Measurements from ENCODE around the gene RS1. TPM values are rescaled to one million over a fixed set of nuclear protein-coding genes. Genes with fewer than 3 reads are reported as not detected.

The RS1 gene
- total and polyA plus RNA-seq, 2 of the 4 experiments (the other 2 are of a cell fraction), result not detected

DNA sequence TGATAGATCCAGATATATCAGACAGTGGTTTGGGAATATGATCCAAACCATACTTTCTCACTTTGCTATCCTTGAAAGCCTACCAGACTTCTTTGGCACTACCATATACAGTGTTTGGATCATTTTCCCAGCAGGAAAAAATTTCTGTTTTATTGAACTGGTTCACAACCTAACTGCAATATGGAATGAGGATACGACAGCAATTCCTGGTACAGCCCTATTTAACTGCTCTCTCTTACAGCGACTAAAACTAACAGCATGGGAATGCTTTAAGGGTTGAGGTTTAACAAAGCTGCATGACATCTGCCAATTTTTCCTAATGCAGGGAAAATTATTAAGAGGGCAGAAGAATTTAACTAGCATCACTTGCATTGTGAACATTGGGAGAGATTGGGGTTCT lies 47.3 kb downstream of the RS1 start:
- Histone ChIP-seq H2BK15ac (ENCODE audit: low read depth, low read length) (no peak overlapping the region), H3K9ac (ENCODE audit: low read depth, low read length) (no peak overlapping the region), H3K23ac (ENCODE audit: low read depth, low read length) (no peak overlapping the region), H4K8ac (ENCODE audit: low read depth in 2 of 2, low read length in 2 of 2) (no peak overlapping the region), H3K4ac (ENCODE audit: low read depth, low read length) (no peak overlapping the region), H3K79me1 (ENCODE audit: low read depth in 1 of 2, low read length in 2 of 2) (no peaks in the 10 kb centered on the region), H2AK5ac (ENCODE audit: low read depth, low read length) (no peak overlapping the region), H4K5ac (ENCODE audit: low read depth, low read length) (no peak overlapping the region), H3K36me3 (ENCODE audit: control insufficient read depth, insufficient read depth, low read length) (peaks cover 10% of the 10 kb centered on the region), H2BK20ac (ENCODE audit: low read depth, low read length) (no peak overlapping the region), H3K56ac (ENCODE audit: extremely low read depth, insufficient read depth, low read length) (no peak overlapping the region), H3K14ac (replicated peaks; ENCODE audit: low read depth, low read length) (no peak overlapping the region), H3K4me1 (ENCODE audit: control insufficient read depth, insufficient read depth, low read length) (no peaks in the 10 kb centered on the region), H4K91ac (ENCODE audit: insufficient read depth, low read depth, low read length) (no peak overlapping the region), H3K9me3 (ENCODE audit: control insufficient read depth, insufficient read depth, low read length) (no peaks in the 10 kb centered on the region), H2BK120ac (ENCODE audit: low read depth, low read length) (no peak overlapping the region), H2AK9ac (replicated peaks; ENCODE audit: low read depth, low read length, poor library complexity) (no peak overlapping the region), H3K27ac (ENCODE audit: insufficient read depth, low read length) (no peak overlapping the region), H3K27me3 (ENCODE audit: control insufficient read depth, insufficient read depth, low read length) (no peaks in the 10 kb centered on the region), H2BK5ac (ENCODE audit: low read depth, low read length, poor library complexity, severe bottlenecking) (no peak overlapping the region), H3K4me2 (ENCODE audit: low read depth, low read length) (no peak overlapping the region), H3K9me1 (ENCODE audit: insufficient read depth, low read length) (no peaks in the 10 kb centered on the region), H3K4me3 (ENCODE audit: insufficient read depth, low read depth, low read length) (no peak overlapping the region), H4K20me1 (ENCODE audit: insufficient read depth, low read length) (no peaks in the 10 kb centered on the region), H3K18ac (ENCODE audit: low read depth, low read length) (no peak overlapping the region), H2AFZ (replicated peaks; ENCODE audit: low read length, poor library complexity) (no peak overlapping the region)
- TF ChIP-seq, protein P1, sequence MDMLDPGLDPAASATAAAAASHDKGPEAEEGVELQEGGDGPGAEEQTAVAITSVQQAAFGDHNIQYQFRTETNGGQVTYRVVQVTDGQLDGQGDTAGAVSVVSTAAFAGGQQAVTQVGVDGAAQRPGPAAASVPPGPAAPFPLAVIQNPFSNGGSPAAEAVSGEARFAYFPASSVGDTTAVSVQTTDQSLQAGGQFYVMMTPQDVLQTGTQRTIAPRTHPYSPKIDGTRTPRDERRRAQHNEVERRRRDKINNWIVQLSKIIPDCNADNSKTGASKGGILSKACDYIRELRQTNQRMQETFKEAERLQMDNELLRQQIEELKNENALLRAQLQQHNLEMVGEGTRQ (IDR thresholded peaks at IDR 0.05; ENCODE audit: low read depth, low read length), result no peak
- TF ChIP-seq RCOR1 (IDR thresholded peaks at IDR 0.05; ENCODE audit: insufficient replicate concordance, low read length), result no peak
- TF ChIP-seq MXI1 (IDR thresholded peaks at IDR 0.05; ENCODE audit: borderline replicate concordance, low read depth, low read length), result no peak
- no peak for TF ChIP-seq RFX5 (IDR thresholded peaks at IDR 0.05; ENCODE audit: low read depth, low read length)
- TF ChIP-seq MAZ (IDR thresholded peaks at IDR 0.05; ENCODE audit: borderline replicate concordance, low read depth, low read length), result no peak
- TF ChIP-seq POLR2A (IDR thresholded peaks at IDR 0.05; ENCODE audit: low read depth, low read length), result no peak
- no peak for TF ChIP-seq MAFK (IDR thresholded peaks at IDR 0.05; ENCODE audit: low read depth, low read length)
- in situ Hi-C loops (cut with MboI; ENCODE audit: low sequenced_read_pairs) (no loop called here), dilution Hi-C loops (cut with HindIII; ENCODE audit: low sequenced_read_pairs, unreplicated experiment) (no loop called here), intact Hi-C loops (cut with micrococcal nuclease) (no loop called here)
- DNase-seq (no peak), ATAC-seq (ENCODE audit: low read depth) (no peak)
- WGBS, 2 experiments (ENCODE audit: extremely low coverage in 2 of 2, insufficient read length in 1 of 2), result no CpG with 5 or more reads among the region's 2 CpGs
- ChIA-PET CTCF (no interaction called here), POLR2A (ENCODE audit: unreplicated experiment) (no interaction called here)
- BruUV-seq (replicated peaks), result no TSS peak

Data from IMR-90 (cell line).